Activated T-helper 1 cell treated with anti-CD3 and anti-CD28 coated beads, Interleukin-12 subunit alpha, Interleukin-12 subunit beta, Interleukin-2, Interleukin-4 antibody, amounts not matched to agents 30 ng/mL and 10 ng/mL and 1 ng/mL, durations not matched to agents 14 hours and 24 hours and 36 hours (primary cell): ENCODE results near the gene PHC2. TPM values are rescaled to one million over a fixed set of nuclear protein-coding genes. Genes with fewer than 3 reads are reported as not detected.
A peak's percentile ranks its signal among the peaks of the same experiment; 100 is the strongest.

Source experiments
- DNase-seq: peaks from one replicate; pipeline ENCODE4 v3.0.0; 2021; ENCODE audit warnings: low spot score
- H3K27ac Mint-ChIP-seq: one replicate; pipeline ENCODE4 v1.8.0; 2021; ENCODE audit warnings: mild to moderate bottlenecking, mixed read lengths
- H3K27me3 Mint-ChIP-seq: one replicate; pipeline ENCODE4 v1.8.0; 2022; ENCODE audit warnings: mild to moderate bottlenecking, moderate library complexity, mixed read lengths; ENCODE audit not compliant: insufficient read depth
- H3K36me3 Mint-ChIP-seq: one replicate; pipeline ENCODE4 v1.8.0; 2021; ENCODE audit warnings: low read depth, mixed read lengths
- H3K4me1 Mint-ChIP-seq: one replicate; pipeline ENCODE4 v1.8.0; 2021; ENCODE audit warnings: low read depth, mixed read lengths
- H3K4me3 Mint-ChIP-seq: one replicate; pipeline ENCODE4 v1.8.0; 2021; ENCODE audit warnings: mild to moderate bottlenecking, moderate library complexity, mixed read lengths
- H3K9me3 Mint-ChIP-seq: one replicate; pipeline ENCODE4 v1.8.0; 2021; ENCODE audit warnings: mixed read lengths
- intact Hi-C: fragments of 100-400 bp; cut with micrococcal nuclease; formaldehyde crosslinking; loops from one replicate; pipeline ENCODE4 v1.15.1; 2024
- total RNA-seq: library from RNA; stranded (reverse); gene quantifications from 2 replicates; pipeline ENCODE4 v1.2.3, GENCODE V29; 2022

The PHC2 gene
- total RNA-seq, 1 donor from 2014 or later, result 36.7 TPM

- Mint-ChIP-seq H3K4me1 (peaks cover 16% of the 10 kb centered on the region), H3K27me3 (peaks cover 24% of the 10 kb centered on the region), H3K36me3 (no peaks in the 10 kb centered on the region), H3K27ac (no peak overlapping the region), H3K4me3 (no peak overlapping the region), H3K9me3 (no peaks in the 10 kb centered on the region)
- intact Hi-C loops, result no loop called here
- no peak for DNase-seq
These were observed 53.9 kb downstream of the PHC2 start for GRCh38 chr1:33377013-33377412.

GRCh38 chr1:33375316-33375715 is 55.6 kb downstream of the PHC2 start:
- intact Hi-C loops, result no loop called here
- Mint-ChIP-seq H3K27ac (no peak overlapping the region), H3K4me1 (peaks cover 6% of the 10 kb centered on the region), H3K27me3 (peaks cover 18% of the 10 kb centered on the region), H3K9me3 (no peaks in the 10 kb centered on the region), H3K36me3 (no peaks in the 10 kb centered on the region), H3K4me3 (no peak overlapping the region)
- DNase-seq, result no peak

- no peak for DNase-seq
- Mint-ChIP-seq H3K27me3 (peaks cover 11% of the 10 kb centered on the region), H3K4me3 (no peak overlapping the region), H3K27ac (no peak overlapping the region), H3K9me3 (no peaks in the 10 kb centered on the region), H3K4me1 (no peaks in the 10 kb centered on the region), H3K36me3 (no peaks in the 10 kb centered on the region)
- intact Hi-C loops, result no loop called here
These were observed 56.4 kb downstream of the PHC2 start for GRCh38 chr1:33374336-33375105.

GRCh38 chr1:33373606-33374005 is 57.3 kb downstream of the PHC2 start:
- no peak overlapping the region for H3K4me3 Mint-ChIP-seq
- intact Hi-C loops, result no loop called here
- H3K27me3 Mint-ChIP-seq, result peaks cover 8% of the 10 kb centered on the region
- DNase-seq, result no peak
- H3K4me1 Mint-ChIP-seq, result no peaks in the 10 kb centered on the region
- H3K9me3 Mint-ChIP-seq, result no peaks in the 10 kb centered on the region
- no peak overlapping the region for H3K27ac Mint-ChIP-seq
- no peaks in the 10 kb centered on the region for H3K36me3 Mint-ChIP-seq

GRCh38 chr1:33372677-33373076 is 58.2 kb downstream of the PHC2 start:
- intact Hi-C loops, result no loop called here
- H3K27ac Mint-ChIP-seq, result no peak overlapping the region
- no peaks in the 10 kb centered on the region for H3K4me1 Mint-ChIP-seq
- no peaks in the 10 kb centered on the region for H3K9me3 Mint-ChIP-seq
- H3K27me3 Mint-ChIP-seq, result peaks cover under 1% of the 10 kb centered on the region
- DNase-seq, result no peak
- no peaks in the 10 kb centered on the region for H3K36me3 Mint-ChIP-seq
- H3K4me3 Mint-ChIP-seq, result no peak overlapping the region

GRCh38 chr1:33372162-33372561 is 58.7 kb downstream of the PHC2 start:
- DNase-seq, result no peak
- Mint-ChIP-seq H3K36me3 (no peaks in the 10 kb centered on the region), H3K27me3 (no peaks in the 10 kb centered on the region), H3K9me3 (no peaks in the 10 kb centered on the region), H3K4me1 (no peaks in the 10 kb centered on the region), H3K27ac (no peak overlapping the region), H3K4me3 (no peak overlapping the region)
- intact Hi-C loops, result no loop called here

- H3K9me3 Mint-ChIP-seq, result no peaks in the 10 kb centered on the region
- DNase-seq, result no peak
- H3K27me3 Mint-ChIP-seq, result peaks cover 2% of the 10 kb centered on the region
- H3K4me1 Mint-ChIP-seq, result no peaks in the 10 kb centered on the region
- no peaks in the 10 kb centered on the region for H3K36me3 Mint-ChIP-seq
- H3K27ac Mint-ChIP-seq, result no peak overlapping the region
- intact Hi-C loops, result no loop called here
- H3K4me3 Mint-ChIP-seq, result no peak overlapping the region
These were observed 59.6 kb downstream of the PHC2 start for GRCh38 chr1:33371334-33371733.

- Mint-ChIP-seq H3K36me3 (no peaks in the 10 kb centered on the region), H3K27ac (no peak overlapping the region), H3K9me3 (no peaks in the 10 kb centered on the region), H3K4me3 (no peak overlapping the region), H3K27me3 (peaks cover 2% of the 10 kb centered on the region), H3K4me1 (no peaks in the 10 kb centered on the region)
- intact Hi-C loops, result no loop called here
- no peak for DNase-seq
These were observed 60.1 kb downstream of the PHC2 start for GRCh38 chr1:33370827-33371226.

- Mint-ChIP-seq H3K27ac (no peak overlapping the region), H3K27me3 (peaks cover 2% of the 10 kb centered on the region), H3K4me3 (no peak overlapping the region), H3K36me3 (no peaks in the 10 kb centered on the region), H3K9me3 (no peaks in the 10 kb centered on the region), H3K4me1 (no peaks in the 10 kb centered on the region)
- intact Hi-C loops, result no loop called here
- no peak for DNase-seq
These were observed 60.6 kb downstream of the PHC2 start for GRCh38 chr1:33370301-33370700.

- Mint-ChIP-seq H3K36me3 (no peaks in the 10 kb centered on the region), H3K27ac (no peak overlapping the region), H3K4me3 (no peak overlapping the region), H3K4me1 (no peaks in the 10 kb centered on the region), H3K27me3 (peaks cover 2% of the 10 kb centered on the region), H3K9me3 (no peaks in the 10 kb centered on the region)
- intact Hi-C loops, result no loop called here
- DNase-seq, result no peak
These were observed 61.1 kb downstream of the PHC2 start for GRCh38 chr1:33369764-33370163.

GRCh38 chr1:33369081-33369480 is 61.8 kb downstream of the PHC2 start:
- Mint-ChIP-seq H3K36me3 (no peaks in the 10 kb centered on the region), H3K27me3 (peaks cover 2% of the 10 kb centered on the region), H3K4me1 (no peaks in the 10 kb centered on the region), H3K27ac (no peak overlapping the region), H3K9me3 (no peaks in the 10 kb centered on the region), H3K4me3 (no peak overlapping the region)
- DNase-seq, result no peak
- intact Hi-C loops, result no loop called here

GRCh38 chr1:33368431-33368830 is 62.5 kb downstream of the PHC2 start:
- H3K27me3 Mint-ChIP-seq, result peaks cover 2% of the 10 kb centered on the region

GRCh38 chr1:33367485-33368405 is 63.1 kb downstream of the PHC2 start:
- Mint-ChIP-seq H3K27ac (no peak overlapping the region), H3K4me1 (no peaks in the 10 kb centered on the region), H3K4me3 (no peak overlapping the region), H3K9me3 (no peaks in the 10 kb centered on the region), H3K27me3 (peaks cover 2% of the 10 kb centered on the region), H3K36me3 (no peaks in the 10 kb centered on the region)
- peak; percentile 73 for DNase-seq
- intact Hi-C loops, result loop anchor here (1.0 to 2.0 kb wide), 4 partner anchors 17 to 255 kb away; no protein-coding TSS in a partner anchor

More at GRCh38 chr1:33368431-33368830, 62.5 kb downstream of the PHC2 start:
- DNase-seq, result no peak
- Mint-ChIP-seq H3K4me1 (no peaks in the 10 kb centered on the region), H3K4me3 (no peak overlapping the region), H3K27ac (no peak overlapping the region), H3K9me3 (no peaks in the 10 kb centered on the region), H3K36me3 (no peaks in the 10 kb centered on the region)
- intact Hi-C loops, result no loop called here
